ENCODE results near the gene C5orf47.

- TF ChIP-seq CTCF (IDR thresholded peaks at IDR 0.05; ENCODE audit: insufficient read depth, low read depth, low read length) (no peak), EZH2 (IDR thresholded peaks at IDR 0.05; ENCODE audit: insufficient read depth, low read length) (no peak)
These were observed 42.6 kb upstream of the C5orf47 start for GRCh38 chr5:173946323-173946722.

Measured in astrocyte (in vitro differentiated cells and primary cell).